ENCODE measurements around the gene KIF21B. TPM values are rescaled to one million over a fixed set of nuclear protein-coding genes. Genes with fewer than 3 reads are reported as not detected.

Gene KIF21B
- total and polyA plus RNA-seq, 7 donors = 0.28 to 18.4 (median 0.81) TPM

- intact Hi-C loops (cut with DNase I) = no loop called here
- no peaks in the 10 kb centered on the region for H3K4me1 ChIP-seq
- WGBS, 2 donors = 91 to 94% methylated on average over 16 of the region's 16 CpGs
Observed at GRCh38 chr1:200977071-200977754, 46.3 kb downstream of the KIF21B start.

DNA sequence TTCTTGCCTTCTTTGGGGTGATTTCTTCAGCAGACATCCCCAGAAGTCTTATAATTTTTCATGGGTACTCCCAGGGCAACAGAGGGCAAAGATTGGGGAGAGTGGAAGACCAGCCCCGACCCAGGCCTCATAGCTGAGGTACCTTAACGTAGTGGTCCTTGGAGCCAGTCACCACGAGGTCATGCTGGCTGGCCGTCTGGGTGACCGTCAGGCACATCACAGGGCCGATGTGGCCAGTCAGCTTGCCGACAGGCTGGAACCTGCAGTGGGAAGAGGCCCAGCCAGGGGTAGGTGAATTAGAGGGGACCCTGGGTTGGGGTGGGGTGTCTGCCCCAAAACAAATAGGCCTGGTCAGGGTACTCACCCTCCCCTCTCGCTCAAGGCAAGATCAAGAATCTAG lies 46.9 kb downstream of the KIF21B start:
- no peak for TF ChIP-seq POLR2A (IDR thresholded peaks at IDR 0.05)
- no peak for TF ChIP-seq POLR2AphosphoS5 (IDR thresholded peaks at IDR 0.05)
- no peak for TF ChIP-seq EP300 (IDR thresholded peaks at IDR 0.05)
- no peak for TF ChIP-seq CTCF (IDR thresholded peaks at IDR 0.05)
- intact Hi-C loops (cut with DNase I) = no loop called here
- Histone ChIP-seq H3K4me3 (no peak overlapping the region), H3K36me3 (no peaks in the 10 kb centered on the region), H3K9me3 (no peaks in the 10 kb centered on the region), H3K4me1 (no peaks in the 10 kb centered on the region), H3K27me3 (no peaks in the 10 kb centered on the region), H3K27ac (no peak overlapping the region)
- 94 to 95% methylated on average over 8 of the region's 8 CpGs for WGBS, 2 donors
- DNase-seq = no peak

More at GRCh38 chr1:200977071-200977754, 46.3 kb downstream of the KIF21B start:
- H3K4me3 ChIP-seq = no peak overlapping the region
- TF ChIP-seq EP300 (IDR thresholded peaks at IDR 0.05) (no peak), CTCF (IDR thresholded peaks at IDR 0.05) (no peak)
- no peak for DNase-seq
- H3K9me3 ChIP-seq = no peaks in the 10 kb centered on the region
- H3K27me3 ChIP-seq = no peaks in the 10 kb centered on the region
- H3K27ac ChIP-seq = no peak overlapping the region
- H3K36me3 ChIP-seq = no peaks in the 10 kb centered on the region

DNA sequence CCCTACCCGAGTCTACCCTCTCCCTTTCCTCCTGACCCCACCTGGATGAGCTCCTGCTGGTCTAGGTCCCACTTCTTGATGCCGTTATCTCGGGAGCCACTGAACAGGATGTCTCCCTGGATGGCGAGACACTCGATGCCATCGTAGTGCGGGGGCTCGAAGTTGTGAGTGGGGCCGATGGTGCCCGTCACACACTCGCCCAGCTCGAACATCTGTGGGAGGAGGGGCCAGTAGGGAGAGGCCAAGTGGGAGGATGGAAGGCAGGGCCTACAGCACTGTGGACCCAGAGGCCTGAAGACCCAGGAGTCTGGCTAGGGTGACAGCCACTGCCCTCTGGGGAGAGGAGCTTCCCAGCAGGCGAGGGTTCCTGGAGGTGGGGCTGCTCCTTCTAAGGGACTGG lies 48.1 kb downstream of the KIF21B start:
- Histone ChIP-seq H3K27me3 (no peaks in the 10 kb centered on the region), H3K27ac (no peak overlapping the region), H3K4me1 (no peaks in the 10 kb centered on the region), H3K4me3 (no peak overlapping the region), H3K9me3 (no peaks in the 10 kb centered on the region), H3K36me3 (no peaks in the 10 kb centered on the region)
- TF ChIP-seq CTCF (IDR thresholded peaks at IDR 0.05) (no peak), POLR2AphosphoS5 (IDR thresholded peaks at IDR 0.05) (no peak), EP300 (IDR thresholded peaks at IDR 0.05) (no peak)
- 95 to 97% methylated on average over 13 of the region's 13 CpGs for WGBS, 2 donors
- intact Hi-C loops (cut with DNase I) = loop anchor here (2.0 kb wide), 1 partner anchor 247 kb away; no protein-coding TSS in a partner anchor
- DNase-seq = no peak

GRCh38 chr1:200974711-200975110 lies 48.8 kb downstream of the KIF21B start:
- no peak overlapping the region for H3K27ac ChIP-seq

More at GRCh38 chr1:200974711-200975110, 48.8 kb downstream of the KIF21B start:
- no peak for DNase-seq
- WGBS, 2 donors = 32 to 88% methylated on average over 12 of the region's 12 CpGs
- H3K4me1 ChIP-seq = no peaks in the 10 kb centered on the region
- H3K27me3 ChIP-seq = no peaks in the 10 kb centered on the region
- intact Hi-C loops (cut with DNase I) = loop anchor here (2.0 kb wide), 1 partner anchor 248 kb away; no protein-coding TSS in a partner anchor
- H3K36me3 ChIP-seq = no peaks in the 10 kb centered on the region
- no peak for TF ChIP-seq POLR2A (IDR thresholded peaks at IDR 0.05)
- TF ChIP-seq CTCF (IDR thresholded peaks at IDR 0.05) = no peak
- TF ChIP-seq POLR2AphosphoS5 (IDR thresholded peaks at IDR 0.05) = no peak
- TF ChIP-seq EP300 (IDR thresholded peaks at IDR 0.05) = no peak
- H3K9me3 ChIP-seq = no peaks in the 10 kb centered on the region
- H3K4me3 ChIP-seq = no peak overlapping the region

Data from sigmoid colon (tissue), 7 donors.